Loucy (cell line): ENCODE measurements around the gene PRDM2.

Experiments
- H2AFZ ChIP-seq: fragments of 200-600 bp; sonication (generic); 2 replicates; pipeline ENCODE4 v1.6.0; 2016; ENCODE audit warnings: antibody characterized with exemption, mild to moderate bottlenecking, low read length, moderate library complexity
- H3F3A ChIP-seq: fragments of 200-600 bp; 2 replicates; pipeline ENCODE4 v1.6.0; 2016; ENCODE audit warnings: antibody characterized with exemption, low read depth, mild to moderate bottlenecking
- H3K27me3 ChIP-seq: fragments of 200-600 bp; sonication (generic); 2 replicates; pipeline ENCODE4 v1.6.1; 2014; ENCODE audit warnings: low read length, mild to moderate bottlenecking; ENCODE audit not compliant: insufficient read depth, poor library complexity, severe bottlenecking
- H3K36me3 ChIP-seq: fragments of 200-600 bp; sonication (generic); 2 replicates; pipeline ENCODE4 v1.6.1; 2016; ENCODE audit warnings: low read length; ENCODE audit not compliant: insufficient read depth
- H3K4me1 ChIP-seq: fragments of 200-600 bp; sonication (generic); 2 replicates; pipeline ENCODE4 v1.5.1; 2014; ENCODE audit warnings: low read length, mild to moderate bottlenecking; ENCODE audit not compliant: insufficient read depth, poor library complexity, severe bottlenecking
- H3K4me2 ChIP-seq: fragments of 200-600 bp; sonication (generic); 2 replicates; pipeline ENCODE4 v1.6.0; 2014; ENCODE audit warnings: antibody characterized with exemption, low read length, low read depth, mild to moderate bottlenecking; ENCODE audit not compliant: poor library complexity, severe bottlenecking
- H3K4me3 ChIP-seq: fragments of 200-600 bp; sonication (generic); 2 replicates; pipeline ENCODE4 v1.5.1; 2014; ENCODE audit warnings: low read length, mild to moderate bottlenecking, mixed read lengths; ENCODE audit not compliant: poor library complexity, severe bottlenecking
- H3K79me2 ChIP-seq: fragments of 200-600 bp; sonication (generic); 2 replicates; pipeline ENCODE4 v1.6.1; 2014; ENCODE audit warnings: low read length; ENCODE audit not compliant: insufficient read depth
- H3K9ac ChIP-seq: fragments of 200-600 bp; sonication (generic); 2 replicates; pipeline ENCODE4 v1.6.0; 2014; ENCODE audit warnings: mild to moderate bottlenecking, low read depth, low read length, moderate library complexity; ENCODE audit not compliant: poor library complexity, severe bottlenecking
- H3K9me2 ChIP-seq: fragments of 200-600 bp; sonication (generic); replicated peaks from 2 replicates; pipeline ENCODE4 v1.6.1; 2016; ENCODE audit warnings: low read depth, low read length, mixed read lengths
- H3K9me3 ChIP-seq: fragments of 200-600 bp; sonication (generic); 2 replicates; pipeline ENCODE4 v1.6.1; 2014; ENCODE audit warnings: mild to moderate bottlenecking, antibody characterized with exemption, low read length, low read depth; ENCODE audit not compliant: insufficient read depth
- H4K20me1 ChIP-seq: fragments of 200-600 bp; sonication (generic); 2 replicates; pipeline ENCODE4 v1.6.0; 2014; ENCODE audit warnings: antibody characterized with exemption, low read length, mild to moderate bottlenecking; ENCODE audit not compliant: insufficient read depth, poor library complexity, severe bottlenecking
- CTCF ChIP-seq: fragments of 200-600 bp; sonication (generic); conservative IDR thresholded peaks from 2 replicates; pipeline ENCODE4 v1.5.1; 2014; ENCODE audit warnings: mild to moderate bottlenecking, antibody characterized with exemption, low read length
- EZH2phosphoT487 ChIP-seq: fragments of 200-600 bp; IDR thresholded peaks from 2 replicates; pipeline ENCODE4 v1.6.1; 2018; ENCODE audit warnings: antibody characterized with exemption, mild to moderate bottlenecking, moderate library complexity, borderline replicate concordance

Gene PRDM2

DNA sequence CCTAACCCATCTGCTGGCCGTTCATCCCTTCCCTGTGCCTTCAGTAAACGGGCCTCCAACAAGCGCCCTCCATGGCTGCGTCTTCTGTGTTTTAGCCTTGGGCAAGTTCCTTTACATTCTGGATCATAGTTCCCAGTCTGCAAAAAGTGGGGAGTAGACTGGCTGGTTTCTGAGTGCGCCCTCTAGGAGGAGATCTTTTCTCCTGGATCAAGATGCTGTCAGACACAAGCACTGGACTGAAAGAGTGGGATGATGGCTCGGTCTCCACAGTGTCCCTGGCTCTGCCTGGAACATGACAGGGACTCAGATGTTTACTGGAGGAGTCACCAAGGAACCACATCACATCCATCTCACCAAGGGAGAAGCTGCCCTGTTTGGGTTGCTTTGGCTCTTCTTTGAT is 88.8 kb downstream of the PRDM2 start:
- Histone ChIP-seq H4K20me1 (peaks cover 65% of the 10 kb centered on the region), H3K4me3 (no peak overlapping the region), H3K27me3 (no peaks in the 10 kb centered on the region), H3K9ac (no peak overlapping the region), H3K4me2 (no peak overlapping the region), H3K4me1 (no peaks in the 10 kb centered on the region), H3K79me2 (peaks cover 93% of the 10 kb centered on the region), H2AFZ (no peak overlapping the region), H3K36me3 (peaks cover 88% of the 10 kb centered on the region), H3K9me3 (no peaks in the 10 kb centered on the region), H3K9me2 (no peaks in the 10 kb centered on the region), H3F3A (no peaks in the 10 kb centered on the region)
- TF ChIP-seq EZH2phosphoT487 (no peak), CTCF (no peak)

GRCh38 chr1:13790290-13791030 is 90.5 kb downstream of the PRDM2 start:
- peaks cover 80% of the 10 kb centered on the region for H3K36me3 ChIP-seq
- no peaks in the 10 kb centered on the region for H3K27me3 ChIP-seq
- H4K20me1 ChIP-seq, result peaks cover 52% of the 10 kb centered on the region
- H3K9me3 ChIP-seq, result no peaks in the 10 kb centered on the region
- H2AFZ ChIP-seq, result no peak overlapping the region
- H3K4me3 ChIP-seq, result no peak overlapping the region
- TF ChIP-seq EZH2phosphoT487 (no peak), CTCF (no peak)
- peaks cover 81% of the 10 kb centered on the region for H3K79me2 ChIP-seq
- H3K9me2 ChIP-seq, result no peaks in the 10 kb centered on the region
- no peak overlapping the region for H3K4me2 ChIP-seq
- H3K4me1 ChIP-seq, result no peaks in the 10 kb centered on the region
- H3F3A ChIP-seq, result no peaks in the 10 kb centered on the region
- no peak overlapping the region for H3K9ac ChIP-seq

DNA sequence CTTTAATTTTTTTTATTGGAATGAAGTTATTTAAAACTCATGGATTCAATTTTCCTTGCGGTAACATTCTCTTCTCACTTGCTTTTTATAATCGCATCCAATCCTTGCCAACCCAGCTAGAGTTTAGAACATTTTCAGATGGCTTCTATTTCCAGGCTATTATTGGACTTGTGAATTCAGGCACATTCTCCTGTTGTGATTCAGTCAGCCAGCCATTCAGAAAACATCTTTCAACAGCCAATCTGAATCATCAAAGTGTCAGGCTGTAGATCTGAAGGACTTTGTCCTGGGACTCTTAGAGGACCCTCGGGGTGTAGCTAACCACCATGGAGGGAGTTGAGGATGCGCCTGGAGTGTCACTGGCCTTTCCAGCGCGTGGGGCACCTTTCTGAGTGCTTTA is 92.4 kb downstream of the PRDM2 start:
- Histone ChIP-seq H3K4me3 (no peak overlapping the region), H3K4me2 (no peak overlapping the region), H4K20me1 (peaks cover 43% of the 10 kb centered on the region), H3K4me1 (peaks cover 9% of the 10 kb centered on the region), H3K9me3 (no peaks in the 10 kb centered on the region), H3K9me2 (no peaks in the 10 kb centered on the region), H3K27me3 (no peaks in the 10 kb centered on the region), H3K36me3 (peaks cover 74% of the 10 kb centered on the region; the same call in 1 of the 2 replicates), H3F3A (no peaks in the 10 kb centered on the region), H3K9ac (no peak overlapping the region), H2AFZ (no peak overlapping the region), H3K79me2 (peaks cover 62% of the 10 kb centered on the region; the same call in 1 of the 2 replicates)
- TF ChIP-seq CTCF (no peak), EZH2phosphoT487 (no peak)
